ENCODE results near the gene CXCL12.

The CXCL12 gene

DNA sequence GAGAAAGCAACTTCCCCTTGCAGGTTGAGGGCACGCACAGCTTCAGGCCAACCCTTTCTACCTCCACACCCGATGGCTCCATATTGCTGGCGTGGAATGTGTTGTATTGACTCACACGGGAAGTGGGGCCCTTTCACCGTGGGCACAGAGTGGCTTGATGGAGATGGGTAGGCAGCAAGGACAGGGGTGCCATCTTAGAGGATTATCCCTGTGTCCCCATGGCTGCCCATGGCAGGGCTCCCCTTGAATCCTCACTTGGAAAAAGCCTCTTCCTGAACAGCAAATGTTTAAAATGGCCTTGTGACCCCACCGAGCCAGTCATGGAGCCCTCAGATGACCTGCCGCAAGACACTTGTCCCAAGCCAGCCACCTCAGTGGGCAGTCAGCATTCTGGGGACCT lies 31.2 kb downstream of the CXCL12 start:
- TF ChIP-seq ZNF274 (IDR thresholded peaks at IDR 0.05; ENCODE audit: low read depth, low read length) = no peak
- no peak overlapping the region for H3K4me3 ChIP-seq (ENCODE audit: low read length)

DNA sequence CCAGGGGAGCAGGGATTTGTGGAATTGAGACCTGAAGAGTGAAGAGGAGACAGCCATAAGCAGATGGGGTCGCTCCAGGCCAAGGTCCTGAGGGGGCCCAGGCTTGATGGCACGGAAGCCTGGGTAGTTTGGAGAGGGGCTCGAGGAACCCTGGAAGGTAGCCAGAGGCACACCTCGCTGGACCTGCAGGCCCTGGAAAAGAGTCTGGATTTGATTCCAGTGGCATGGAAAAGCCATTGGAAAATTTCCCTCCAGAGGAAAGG lies 31.8 kb downstream of the CXCL12 start:
- TF ChIP-seq ZNF274 (IDR thresholded peaks at IDR 0.05; ENCODE audit: low read depth, low read length) = no peak
- no peak overlapping the region for H3K4me3 ChIP-seq (ENCODE audit: low read length)

- no peak for TF ChIP-seq ZNF274 (IDR thresholded peaks at IDR 0.05; ENCODE audit: low read depth, low read length)
- H3K4me3 ChIP-seq (ENCODE audit: low read length) = no peak overlapping the region
Observed at GRCh38 chr10:44352316-44353127, 32.4 kb downstream of the CXCL12 start.

GRCh38 chr10:44348496-44348895 lies 36.4 kb downstream of the CXCL12 start:
- no peak for TF ChIP-seq ZNF274 (IDR thresholded peaks at IDR 0.05; ENCODE audit: low read depth, low read length)
- no peak overlapping the region for H3K4me3 ChIP-seq (ENCODE audit: low read length)

DNA sequence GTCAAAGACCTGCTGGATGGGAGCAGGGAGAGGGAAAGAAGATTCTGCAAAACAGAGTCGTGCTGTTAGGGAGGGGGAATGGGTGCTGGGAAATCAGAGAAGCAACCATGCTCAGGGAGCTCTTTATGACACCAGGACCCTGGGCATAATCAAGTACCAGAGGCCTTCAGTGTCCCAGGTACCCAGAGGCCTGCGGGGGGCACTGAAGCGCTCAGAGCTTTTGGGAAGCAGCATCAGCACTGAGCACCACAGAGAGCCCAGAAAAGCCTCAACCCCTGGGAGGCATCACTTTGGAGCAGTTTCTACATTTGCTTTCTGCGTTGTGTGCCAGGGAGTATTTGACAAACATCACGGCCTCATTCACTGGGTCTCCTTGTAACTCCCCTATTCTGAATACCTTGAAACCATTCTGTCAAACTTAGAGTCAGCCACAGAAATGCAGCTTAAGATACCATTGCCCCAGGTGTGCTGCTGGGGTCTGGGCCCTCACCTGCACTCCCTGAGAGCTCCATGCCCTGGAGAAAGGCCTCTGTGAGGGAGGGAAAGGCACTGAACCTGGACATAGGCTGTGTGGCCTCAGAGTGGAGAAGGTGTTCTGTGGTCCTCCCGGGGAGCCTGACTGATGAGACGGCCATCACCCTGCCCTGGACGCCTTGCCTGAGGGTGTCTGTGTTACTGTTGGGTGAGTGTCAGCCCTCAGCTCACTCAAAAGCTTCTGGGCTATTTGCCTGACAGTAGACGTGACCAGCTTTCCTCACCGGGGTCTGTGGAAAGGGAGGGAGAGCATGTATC lies 37.1 kb downstream of the CXCL12 start:
- TF ChIP-seq ZNF274 (IDR thresholded peaks at IDR 0.05; ENCODE audit: low read depth, low read length) = no peak
- no peak overlapping the region for H3K4me3 ChIP-seq (ENCODE audit: low read length)

DNA sequence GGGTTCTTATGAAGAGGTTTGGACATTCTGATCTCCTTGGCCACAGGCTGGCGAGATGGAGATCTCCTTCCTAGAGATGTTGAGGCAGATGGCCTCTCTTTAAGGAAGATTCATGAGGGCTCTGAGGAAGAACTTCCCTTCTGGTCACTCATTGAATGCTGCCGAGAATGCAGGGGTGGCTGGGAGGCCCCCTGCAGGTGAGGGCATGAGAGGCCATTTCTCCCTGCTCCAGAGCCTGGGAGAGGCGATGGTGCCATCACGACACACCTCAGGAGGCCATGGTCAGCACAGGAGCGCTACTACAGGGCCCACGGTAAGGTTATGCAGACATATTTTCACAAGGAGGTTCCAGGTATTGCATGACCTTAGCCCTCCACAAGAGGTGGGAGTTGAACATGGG lies 40.2 kb downstream of the CXCL12 start:
- TF ChIP-seq ZNF274 (IDR thresholded peaks at IDR 0.05; ENCODE audit: low read depth, low read length) = no peak
- H3K4me3 ChIP-seq (ENCODE audit: low read length) = no peak overlapping the region

DNA sequence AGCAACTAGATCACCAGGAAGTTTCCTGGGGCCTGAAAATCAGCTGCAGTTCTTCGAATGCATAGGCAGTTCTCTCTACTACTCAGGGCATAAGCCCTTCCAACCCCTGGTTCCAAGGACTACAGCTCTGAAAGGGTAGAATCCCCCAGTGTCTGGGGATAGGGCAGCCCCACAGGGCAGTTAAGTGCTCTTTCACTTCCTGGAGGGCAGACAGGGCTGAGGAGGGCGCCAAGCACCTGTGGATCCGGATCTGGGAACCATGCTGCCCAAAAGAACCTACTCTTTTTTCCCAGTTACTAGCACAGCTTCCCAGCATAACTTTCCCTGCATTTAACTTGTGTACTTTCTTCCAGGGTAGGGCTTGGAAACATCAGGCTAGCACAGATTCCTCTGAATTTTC lies 41.1 kb downstream of the CXCL12 start:
- TF ChIP-seq ZNF274 (IDR thresholded peaks at IDR 0.05; ENCODE audit: low read depth, low read length) = no peak

DNA sequence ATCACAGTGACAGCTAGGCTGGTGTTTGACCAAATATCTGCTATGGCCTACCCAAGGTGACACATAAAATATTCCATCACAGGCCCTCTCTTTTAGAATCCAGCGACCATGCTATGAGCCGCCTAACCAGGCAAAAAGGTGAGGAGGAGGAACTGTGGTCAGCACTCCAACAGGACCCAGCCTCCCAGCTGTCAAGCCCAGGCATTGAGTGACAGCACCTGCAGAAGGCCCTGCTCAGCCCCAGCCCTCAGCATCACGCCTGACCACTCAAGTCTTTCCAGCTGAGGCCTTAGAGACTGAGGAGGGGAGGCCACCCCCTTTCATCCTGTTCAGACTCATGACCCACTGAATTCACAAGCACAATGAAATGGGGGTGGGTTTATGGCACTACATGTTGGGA lies 43.0 kb downstream of the CXCL12 start:
- H3K4me3 ChIP-seq (ENCODE audit: low read length) = no peak overlapping the region
- TF ChIP-seq ZNF274 (IDR thresholded peaks at IDR 0.05; ENCODE audit: low read depth, low read length) = no peak

More for the DNA sequence above, 41.1 kb downstream of the CXCL12 start:
- no peak overlapping the region for H3K4me3 ChIP-seq (ENCODE audit: low read length)

DNA sequence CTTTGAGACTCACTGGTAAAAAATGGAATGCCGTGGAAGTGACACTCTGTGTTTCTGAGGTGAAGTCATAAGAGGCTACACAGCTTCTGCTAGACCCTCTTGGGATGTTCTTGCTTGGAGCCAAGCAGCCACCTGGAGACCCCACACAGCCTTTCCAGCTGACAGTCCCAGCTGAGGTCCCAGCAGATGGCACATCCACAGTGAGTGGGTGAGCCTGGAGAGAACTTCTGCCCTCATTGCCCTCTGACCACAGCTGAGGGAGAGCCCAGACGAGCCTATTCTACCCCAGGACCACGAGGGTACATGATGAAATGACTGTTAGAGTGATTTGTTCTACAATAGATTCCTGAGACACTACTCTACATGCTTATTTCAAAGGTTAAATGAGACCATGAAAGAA lies 44.3 kb downstream of the CXCL12 start:
- no peak overlapping the region for H3K4me3 ChIP-seq (ENCODE audit: low read length)
- no peak for TF ChIP-seq ZNF274 (IDR thresholded peaks at IDR 0.05; ENCODE audit: low read depth, low read length)

DNA sequence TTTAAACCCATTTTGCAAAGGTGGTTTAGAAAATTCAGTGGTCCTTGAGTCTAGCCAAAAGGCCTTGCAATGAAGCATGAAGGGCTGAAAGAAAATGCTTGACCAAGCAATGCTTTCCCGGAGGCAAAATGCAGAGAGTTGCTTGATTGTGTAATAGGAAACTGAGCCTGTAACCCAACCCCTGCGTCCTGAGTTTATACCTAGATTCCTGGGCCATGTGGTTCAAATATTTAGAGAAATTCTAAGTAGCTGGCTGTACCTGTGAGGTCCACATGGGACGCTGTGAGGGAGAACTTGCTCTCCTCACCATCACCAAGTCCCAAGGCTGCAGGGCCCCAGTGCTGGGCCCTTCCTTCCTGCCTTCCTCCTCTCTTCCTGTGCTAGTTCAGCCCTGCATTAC lies 45.7 kb downstream of the CXCL12 start:
- no peak overlapping the region for H3K4me3 ChIP-seq (ENCODE audit: low read length)
- no peak for TF ChIP-seq ZNF274 (IDR thresholded peaks at IDR 0.05; ENCODE audit: low read depth, low read length)

GRCh38 chr10:44337081-44337480 lies 47.8 kb downstream of the CXCL12 start:
- TF ChIP-seq ZNF274 (IDR thresholded peaks at IDR 0.05; ENCODE audit: low read depth, low read length) = no peak
- no peak overlapping the region for H3K4me3 ChIP-seq (ENCODE audit: low read length)

DNA sequence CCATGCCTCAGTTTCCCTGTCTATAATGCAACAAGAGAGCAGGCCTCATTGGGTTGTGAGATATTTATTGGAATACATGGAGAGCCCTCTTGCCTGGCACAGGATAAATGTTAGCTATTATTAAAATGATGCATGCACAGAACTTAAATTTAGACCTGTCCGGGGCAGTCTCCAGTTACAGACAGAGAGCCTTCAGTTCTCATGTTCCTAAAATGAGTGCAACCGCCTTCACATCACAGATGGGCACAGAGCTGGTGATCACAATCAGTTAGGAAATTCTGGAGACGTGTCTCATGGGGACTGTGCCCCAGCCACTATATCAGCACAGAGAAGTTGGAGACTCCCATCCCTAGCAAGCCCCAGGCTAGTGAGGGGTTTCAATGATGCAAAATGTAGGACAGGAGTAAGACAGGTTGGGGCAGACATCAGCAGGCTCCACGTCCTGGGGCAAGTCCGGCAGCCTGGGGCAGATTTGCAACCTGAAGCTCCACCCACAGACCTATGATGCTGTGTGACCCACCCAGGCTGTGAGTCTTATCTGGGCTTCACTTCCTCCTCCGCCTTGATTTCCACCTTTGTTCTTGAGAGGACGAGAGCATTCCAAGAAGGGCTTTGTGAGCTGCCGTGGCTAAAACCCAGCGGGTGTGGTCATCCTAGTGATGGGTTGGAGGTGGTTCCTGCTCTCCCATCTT lies 49.4 kb downstream of the CXCL12 start:
- H3K4me3 ChIP-seq (ENCODE audit: low read length) = no peak overlapping the region
- TF ChIP-seq ZNF274 (IDR thresholded peaks at IDR 0.05; ENCODE audit: low read depth, low read length) = no peak

GRCh38 chr10:44334621-44335184 lies 50.2 kb downstream of the CXCL12 start:
- TF ChIP-seq ZNF274 (IDR thresholded peaks at IDR 0.05; ENCODE audit: low read depth, low read length) = no peak

GRCh38 chr10:44334091-44334490 lies 50.8 kb downstream of the CXCL12 start:
- TF ChIP-seq ZNF274 (IDR thresholded peaks at IDR 0.05; ENCODE audit: low read depth, low read length) = no peak
- no peak overlapping the region for H3K4me3 ChIP-seq (ENCODE audit: low read length)

More at GRCh38 chr10:44334621-44335184, 50.2 kb downstream of the CXCL12 start:
- no peak overlapping the region for H3K4me3 ChIP-seq (ENCODE audit: low read length)

Data from GM08714 (cell line).